COR-L47 (cell line): Measurements from ENCODE around the gene ZNF492.
"Not testable (repeated sequence)": the region's sequence is repeated elsewhere in the genome, so short reads cannot be mapped to it uniquely, and the experiment has no call there.

ENCODE experiments used
- DNase-seq: peaks from one replicate; lab custom pipeline; 2025; lab: John Stamatoyannopoulos, UW

ZNF492 gene

DNA sequence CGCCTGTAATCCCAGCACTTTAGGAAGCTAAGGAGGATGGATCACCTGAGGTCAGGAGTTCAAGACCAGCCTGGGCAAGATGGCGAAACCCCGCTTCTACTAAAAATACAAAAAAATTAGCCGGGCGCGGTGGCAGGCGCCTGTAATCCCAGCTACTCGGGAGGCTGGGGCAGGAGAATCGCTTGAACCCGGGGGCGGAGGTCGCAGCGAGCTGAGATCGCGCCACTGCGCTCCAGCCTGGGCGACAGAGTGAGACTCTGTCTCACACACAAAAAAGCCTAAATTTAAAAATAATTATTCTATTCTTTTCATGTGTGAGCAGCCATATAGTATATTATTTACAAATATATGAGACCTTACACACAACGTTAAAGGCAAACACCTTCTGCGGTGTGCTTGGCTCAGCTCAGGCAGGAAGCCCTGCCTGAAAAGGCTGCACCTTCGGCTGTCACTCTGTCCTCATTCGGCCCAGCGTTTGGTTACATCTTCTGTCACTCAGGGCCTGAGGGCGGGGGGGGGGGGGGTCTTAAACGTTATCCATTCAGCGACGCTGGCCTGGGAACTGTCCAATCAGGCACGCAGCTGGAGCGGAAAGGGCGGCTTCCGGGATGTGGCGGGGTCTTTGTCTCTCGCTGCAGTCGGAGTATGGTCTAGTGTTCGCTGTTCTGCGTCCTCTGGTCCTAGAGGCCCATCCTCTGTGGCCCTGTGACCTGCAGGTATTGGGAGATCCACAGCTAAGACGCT, at the start of gene ZNF492:
Gene ZNF492 (plus strand): TSS at position 619 of the 744 bp plus-strand sequence. CDS start 19,076 bp downstream, outside the sequence.
- not testable (repeated sequence) for DNase-seq

DNA sequence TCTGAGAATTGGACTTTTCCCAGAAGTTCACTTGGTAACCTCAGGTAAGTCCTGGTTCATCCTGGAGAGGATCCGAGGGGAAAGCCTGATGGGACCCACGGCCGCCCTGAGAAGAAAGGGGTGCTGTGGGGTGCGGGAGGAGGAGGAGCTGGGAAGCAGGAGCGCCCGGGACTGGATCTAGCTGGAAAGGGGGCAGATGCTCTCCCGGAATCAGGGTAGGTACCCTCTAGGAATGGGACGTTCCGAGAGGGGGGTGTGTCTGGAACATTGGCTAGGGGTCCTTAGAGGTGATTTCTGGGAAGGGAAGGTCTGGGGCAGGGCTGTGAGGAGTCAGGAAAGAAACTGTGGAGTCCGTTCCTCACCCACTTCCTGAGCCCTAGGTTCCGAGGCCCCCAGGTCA, 38.7 kb upstream of the ZNF492 start:
- DNase-seq = no peak

DNA sequence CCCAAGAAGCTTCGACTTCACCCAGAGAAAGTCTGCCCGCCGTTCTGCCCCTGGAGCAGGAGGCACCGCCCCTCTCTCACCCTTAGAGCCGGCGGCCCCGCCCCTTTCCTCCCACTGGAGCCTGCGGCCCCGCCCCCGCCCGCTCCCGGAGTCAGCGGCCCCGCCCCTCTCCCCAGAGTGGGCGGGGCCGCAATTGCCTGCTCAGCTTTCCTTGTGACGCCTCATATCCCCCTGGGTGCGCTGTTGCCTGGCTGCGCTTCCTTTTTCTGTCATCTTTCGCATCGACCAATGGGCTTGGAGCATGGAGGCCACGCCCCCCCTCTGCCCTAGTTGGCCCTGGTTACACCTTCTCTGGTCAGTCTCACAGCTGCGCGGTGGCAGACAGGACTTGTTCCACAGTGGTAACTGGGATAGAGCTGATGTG, 38.2 kb upstream of the ZNF492 start:
- no peak for DNase-seq

DNA sequence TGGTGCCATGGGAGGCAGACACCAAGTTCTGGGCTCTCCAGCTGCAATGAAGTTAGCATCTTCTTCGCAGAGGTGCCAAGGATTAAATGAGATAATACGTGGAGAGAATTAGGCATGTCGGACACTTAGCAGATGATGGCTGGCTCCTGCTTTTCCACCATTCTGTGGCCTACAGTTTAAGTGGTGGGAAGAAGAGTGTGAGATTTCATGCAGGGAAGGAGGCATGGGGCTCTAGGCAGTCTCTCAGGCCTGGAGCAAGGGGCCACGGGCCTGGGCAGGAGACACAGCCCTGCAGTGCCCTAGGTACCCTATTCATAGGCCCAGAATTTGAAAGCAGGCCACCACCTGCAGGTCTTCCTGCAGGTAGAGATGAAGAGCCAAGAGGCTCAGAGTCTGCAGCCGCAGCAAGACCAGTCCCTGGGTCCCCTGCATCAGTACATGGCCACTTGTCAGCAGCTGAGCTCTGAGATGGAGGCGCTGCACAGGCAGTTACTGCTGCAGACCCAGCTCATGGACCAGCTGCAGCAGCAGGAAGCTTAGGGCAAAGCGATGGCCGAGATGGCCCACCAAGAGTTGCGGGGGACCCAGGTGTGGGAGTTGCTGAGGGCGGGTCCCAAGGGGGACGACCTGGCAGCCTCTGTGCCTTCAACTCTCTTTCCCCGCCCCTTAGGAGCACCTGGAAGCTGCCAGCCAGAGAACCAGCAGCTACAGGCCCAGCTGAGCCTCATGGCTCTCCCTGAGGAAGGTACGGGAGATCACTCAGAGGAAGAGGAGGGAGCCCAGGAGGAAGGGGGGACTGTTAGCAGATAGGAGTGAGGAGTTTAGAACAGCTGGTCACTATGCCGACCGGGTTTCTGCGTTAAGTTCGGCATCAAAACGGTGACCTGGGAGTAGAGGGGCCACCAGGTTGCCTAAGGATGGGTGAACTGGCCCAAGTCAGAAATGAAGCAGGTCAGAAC, 33.2 kb upstream of the ZNF492 start:
- no peak for DNase-seq

DNA sequence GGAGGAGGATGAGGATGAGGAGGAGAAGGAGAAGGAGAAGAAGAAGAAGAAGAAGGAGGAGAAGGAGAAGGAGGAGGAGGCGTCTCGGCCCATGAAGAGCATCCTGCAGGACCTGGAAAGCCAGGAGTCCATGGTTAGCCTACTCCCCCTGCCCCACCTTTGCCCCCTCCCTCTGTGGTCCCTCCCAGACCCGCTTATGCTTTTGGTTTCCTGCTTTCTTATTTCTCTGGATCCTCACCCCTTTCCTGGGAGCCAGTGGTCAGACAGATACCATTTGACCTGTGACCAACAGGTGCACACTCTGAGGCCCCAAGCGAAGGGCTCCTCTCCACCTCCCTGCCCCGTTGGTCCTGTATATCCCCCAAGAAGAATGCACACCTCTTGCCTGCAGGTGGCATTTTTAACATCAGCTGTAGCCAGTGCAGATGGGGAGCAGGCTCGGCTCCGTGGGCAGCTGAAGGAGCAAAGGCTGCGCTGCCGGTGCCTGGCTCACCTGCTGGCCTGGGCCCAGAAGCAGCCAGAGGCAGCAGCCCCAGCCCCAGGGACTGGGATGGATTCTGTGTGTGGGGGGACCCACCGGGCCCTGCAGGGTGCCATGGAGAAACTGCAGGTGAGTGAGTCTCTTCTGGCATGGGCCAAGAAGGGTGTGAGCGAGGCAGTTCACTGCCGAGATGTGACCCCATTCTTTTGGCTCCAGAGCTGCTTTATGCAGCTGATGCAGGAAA, 32.1 kb upstream of the ZNF492 start:
- no peak for DNase-seq

DNA sequence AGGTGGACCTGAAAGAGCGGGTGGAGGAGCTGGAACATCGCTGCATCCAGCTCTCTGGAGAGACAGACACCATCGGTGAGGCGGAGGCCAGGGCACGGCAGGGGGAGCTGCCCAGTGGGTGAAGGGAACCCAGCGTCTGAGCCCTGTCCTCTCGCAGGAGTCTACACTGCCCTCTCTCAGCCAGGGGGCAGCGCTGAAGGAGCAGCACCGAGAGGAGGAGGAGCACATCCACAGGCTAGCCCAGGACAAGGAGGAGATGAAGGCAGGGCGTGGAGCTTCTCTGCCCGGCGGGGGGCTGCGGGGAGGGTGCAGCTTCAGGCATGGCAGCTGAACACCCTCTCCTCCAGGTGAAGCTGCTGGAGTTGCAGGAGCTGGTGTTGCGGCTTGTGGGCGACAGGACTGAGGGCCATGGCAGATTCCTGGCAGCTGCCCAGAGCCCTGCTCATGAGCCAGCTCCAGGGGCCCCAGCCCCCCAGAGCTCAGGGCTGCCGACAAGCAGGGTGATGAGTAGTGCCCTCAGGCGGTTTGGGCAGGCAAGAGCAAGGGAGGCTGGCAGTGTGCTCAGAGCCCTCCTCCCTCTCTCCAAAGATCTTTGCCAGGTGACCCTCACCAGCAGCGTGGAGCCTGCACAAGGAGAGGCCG, 31.4 kb upstream of the ZNF492 start:
- no peak for DNase-seq

DNA sequence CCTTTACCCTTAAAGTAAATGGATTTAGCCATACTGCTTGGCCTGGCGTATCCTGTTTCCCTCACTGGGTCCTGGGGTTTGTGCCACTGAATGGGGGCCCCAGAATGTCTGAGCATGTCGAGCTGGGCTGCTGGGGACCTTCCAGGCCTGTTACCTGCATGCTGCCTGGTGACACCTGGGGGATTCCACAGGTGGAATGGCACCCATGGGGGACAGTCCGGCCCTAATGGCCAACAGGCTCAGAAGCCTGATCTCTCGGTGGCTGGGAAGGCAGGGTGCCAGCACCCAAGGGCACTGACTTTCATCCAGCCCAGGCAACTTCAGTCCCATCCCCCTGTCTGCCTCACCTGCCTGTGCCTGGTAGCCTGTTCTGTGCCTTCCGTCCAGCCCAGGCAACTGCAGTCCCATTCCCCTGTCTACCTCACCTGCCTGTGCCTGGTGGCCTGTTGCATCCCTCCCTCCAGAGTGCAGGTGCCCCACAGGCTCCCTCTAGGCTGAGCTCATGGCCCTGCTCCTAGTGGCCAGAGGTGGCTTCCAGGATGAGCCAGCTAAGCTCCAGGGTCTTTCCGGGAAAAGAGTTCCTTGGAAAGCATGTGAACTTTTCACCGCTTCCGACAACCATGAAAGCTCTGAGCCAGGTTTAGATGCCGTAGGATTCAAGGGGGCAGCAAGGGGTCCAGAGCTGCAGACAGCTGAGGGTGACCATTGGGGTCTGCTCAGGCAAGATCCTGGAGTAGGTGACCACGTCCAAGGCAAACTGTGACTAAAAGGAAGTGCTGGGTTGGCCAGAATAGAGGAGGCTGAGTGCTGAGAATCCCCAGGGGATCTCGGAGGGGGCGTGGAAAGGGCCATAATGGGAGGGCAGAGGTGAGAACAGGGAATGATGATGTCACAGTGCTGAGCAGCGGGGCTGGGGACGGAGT, 30.3 kb upstream of the ZNF492 start:
- no peak for DNase-seq

DNA sequence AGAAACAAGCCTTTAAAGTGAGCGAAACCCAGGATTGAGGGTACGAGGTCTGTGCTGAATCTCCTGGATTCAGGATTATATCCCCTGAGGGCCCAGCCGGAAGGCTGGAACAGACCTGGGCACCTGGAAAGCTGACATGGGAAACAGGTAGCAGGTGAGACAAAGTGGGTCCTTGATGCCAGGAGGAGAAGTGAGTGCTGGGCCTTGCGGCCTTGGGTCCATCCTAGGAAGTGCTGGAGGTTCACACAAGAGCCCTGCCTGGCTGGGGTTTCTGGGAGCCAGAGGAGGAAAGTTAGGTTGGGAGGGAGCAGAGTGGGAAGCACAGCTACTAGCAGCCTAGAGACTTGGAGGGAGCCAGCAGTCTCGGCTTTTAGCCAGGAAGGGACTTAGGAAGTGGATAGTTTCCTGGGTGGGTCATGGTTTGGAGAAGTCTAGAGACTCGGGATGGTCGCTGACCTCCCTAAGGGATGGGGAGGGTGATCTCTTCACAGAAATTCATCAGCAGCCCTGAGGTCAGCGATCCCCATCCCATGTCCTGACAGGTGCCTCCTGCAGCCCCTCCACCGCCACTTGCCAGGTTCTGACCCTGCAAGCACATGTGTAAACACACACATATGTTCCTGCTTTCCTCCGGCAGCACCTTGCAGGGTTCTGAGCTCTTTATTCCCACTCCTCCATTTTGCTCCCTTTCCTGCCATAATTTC, 29.4 kb upstream of the ZNF492 start:
- DNase-seq = no peak

DNA sequence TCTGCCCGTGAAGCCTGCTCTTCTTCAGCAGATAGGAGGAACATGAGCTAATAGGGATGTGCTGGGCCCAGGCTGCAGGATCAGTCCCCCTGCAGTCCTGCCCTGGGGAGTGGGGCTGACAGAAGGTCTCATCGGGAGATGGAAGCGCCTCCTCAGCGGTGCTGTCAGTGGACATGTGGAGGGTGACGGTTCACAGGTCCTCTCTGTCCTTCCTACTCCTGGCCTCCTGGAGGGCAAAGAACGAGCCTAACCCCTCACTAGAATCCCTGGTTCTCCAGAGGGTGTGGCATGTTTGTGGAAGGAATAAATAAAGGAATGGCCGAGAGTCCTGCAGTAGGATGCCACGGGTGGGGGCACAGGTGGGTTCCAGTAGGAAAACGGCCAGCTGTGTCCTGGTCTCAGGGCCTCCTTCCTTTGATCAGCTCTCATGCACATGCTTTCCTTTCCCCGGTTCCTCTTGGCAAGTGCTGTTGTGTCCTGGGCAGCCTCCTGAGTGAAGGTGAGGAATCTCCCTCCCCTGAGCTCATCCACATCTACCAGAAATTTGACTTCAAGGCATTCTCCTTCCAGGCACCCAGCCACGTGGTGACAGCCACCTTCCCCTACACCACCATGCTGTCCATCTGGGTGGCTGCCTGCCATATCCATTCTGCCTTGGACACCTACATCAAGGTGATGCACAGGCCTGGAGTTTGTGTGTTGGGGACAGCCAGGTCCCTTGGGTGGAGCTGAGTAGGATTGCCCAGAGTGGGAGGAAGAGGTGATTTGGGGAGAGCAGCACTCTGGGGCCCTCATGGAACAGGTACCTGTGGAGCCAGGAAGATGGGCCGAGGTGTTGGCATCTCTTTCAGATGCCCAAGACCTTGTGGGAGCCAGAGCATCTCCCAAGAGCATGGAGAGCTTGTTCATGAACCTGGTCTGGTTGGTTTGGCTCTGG, 28.6 kb upstream of the ZNF492 start:
- no peak for DNase-seq

DNA sequence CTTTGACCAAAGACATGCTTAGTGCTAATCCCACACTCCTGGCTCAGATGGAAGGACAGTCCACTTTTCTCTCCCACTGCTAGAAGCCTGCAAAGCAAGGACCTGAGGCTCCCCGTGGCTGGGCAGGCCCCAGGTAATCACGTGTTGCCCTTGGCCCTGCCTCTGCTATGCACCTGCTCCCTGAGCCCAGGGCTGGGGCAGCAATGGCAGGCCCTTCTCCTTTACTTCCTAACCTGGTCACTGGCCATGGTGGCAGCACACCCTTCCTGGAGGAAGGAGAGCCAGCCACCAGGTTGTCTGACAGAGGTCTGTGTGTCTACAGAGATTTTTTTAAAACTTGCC, 27.9 kb upstream of the ZNF492 start:
- DNase-seq = no peak

DNA sequence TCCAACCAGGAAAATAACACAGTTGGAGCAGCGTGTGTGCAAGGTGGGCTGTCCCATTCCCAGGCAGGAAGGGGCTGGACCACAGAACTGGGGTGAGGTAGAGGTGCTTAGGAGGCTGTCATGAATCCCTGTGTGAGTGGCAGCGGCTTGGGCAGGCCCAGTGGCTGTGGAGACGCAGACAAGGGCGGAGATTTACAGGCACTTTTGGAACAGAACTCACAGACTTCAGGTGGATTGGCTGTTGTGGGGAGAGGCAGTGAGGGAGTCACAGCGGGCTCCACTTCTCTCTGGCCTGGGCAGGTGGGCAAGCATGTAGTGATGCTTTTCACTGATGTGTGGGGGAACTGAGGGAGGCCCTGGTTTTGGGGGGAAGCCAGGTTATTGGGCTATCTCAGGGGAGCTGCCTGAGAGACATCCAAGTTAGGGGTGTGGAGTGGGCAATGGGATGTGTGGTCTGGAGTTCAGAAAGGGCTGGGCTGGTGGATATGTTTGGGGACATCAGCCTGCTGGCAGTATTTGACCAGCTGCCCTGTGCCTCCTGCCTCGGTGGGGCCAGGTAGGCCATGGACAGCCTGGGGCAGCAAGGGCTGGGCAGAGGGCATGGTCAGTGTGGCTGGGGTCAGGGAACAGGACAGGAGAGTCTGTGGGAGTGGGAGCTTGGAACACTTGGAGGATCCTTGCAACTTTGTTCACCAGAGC, 27.0 kb upstream of the ZNF492 start:
- DNase-seq = no peak

DNA sequence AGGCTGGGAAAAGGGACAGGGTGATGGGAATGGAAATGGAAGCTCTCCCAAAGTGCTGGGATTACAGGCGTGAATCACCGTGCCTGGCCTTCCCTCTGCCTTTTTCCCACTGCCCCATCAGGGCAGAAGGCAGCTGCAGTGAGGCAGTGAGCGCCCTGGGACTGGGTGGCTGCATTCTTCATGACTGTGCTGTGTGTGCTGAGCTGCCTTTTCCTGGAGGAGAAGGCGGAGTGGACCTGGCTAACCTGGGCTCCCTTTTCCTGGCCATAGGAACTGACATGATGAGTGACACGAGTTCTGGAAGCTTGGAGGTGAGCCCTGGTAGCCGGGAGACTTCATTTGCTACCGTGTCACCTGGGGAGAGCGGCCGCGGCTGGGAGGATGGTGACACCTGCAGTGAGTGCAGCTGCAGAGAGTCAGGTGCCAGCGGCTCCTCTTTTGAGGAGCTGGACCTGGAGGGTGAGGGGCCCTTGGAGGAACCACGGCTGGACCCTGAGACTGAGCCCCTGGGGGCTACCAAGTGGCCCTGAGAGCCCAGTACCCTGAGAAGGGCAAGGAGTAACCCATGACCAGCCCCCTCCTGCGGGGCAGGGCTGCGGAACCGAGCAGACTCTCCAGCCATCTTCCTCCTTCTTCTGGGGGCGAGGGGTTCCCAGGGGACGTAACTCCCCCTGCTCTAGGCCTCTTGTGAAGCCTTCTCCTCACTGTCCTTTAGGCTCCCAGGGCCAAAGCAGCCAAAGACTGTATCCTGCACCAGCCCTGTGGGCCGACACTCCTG, 26.3 kb upstream of the ZNF492 start:
- DNase-seq = no peak

DNA sequence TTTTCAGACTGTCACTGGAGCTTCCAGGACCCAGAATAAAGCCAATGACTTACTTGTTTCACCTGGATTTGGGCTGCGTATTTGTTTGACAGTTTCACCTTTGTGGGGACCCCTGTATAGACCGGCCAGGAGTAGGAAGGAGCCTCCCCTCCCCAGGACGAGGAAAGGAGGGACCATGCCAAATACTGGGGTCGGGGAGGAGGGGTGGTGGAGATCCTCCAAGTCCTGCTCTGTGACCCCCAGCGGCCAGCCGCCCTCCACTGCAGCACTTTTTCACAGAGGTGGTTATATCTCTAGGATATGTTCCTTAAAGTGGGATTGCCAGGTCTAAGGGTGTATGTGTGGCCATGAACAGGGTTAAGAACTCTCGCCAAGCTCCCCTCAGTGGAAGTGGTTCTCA, 25.7 kb upstream of the ZNF492 start:
- no peak for DNase-seq

DNA sequence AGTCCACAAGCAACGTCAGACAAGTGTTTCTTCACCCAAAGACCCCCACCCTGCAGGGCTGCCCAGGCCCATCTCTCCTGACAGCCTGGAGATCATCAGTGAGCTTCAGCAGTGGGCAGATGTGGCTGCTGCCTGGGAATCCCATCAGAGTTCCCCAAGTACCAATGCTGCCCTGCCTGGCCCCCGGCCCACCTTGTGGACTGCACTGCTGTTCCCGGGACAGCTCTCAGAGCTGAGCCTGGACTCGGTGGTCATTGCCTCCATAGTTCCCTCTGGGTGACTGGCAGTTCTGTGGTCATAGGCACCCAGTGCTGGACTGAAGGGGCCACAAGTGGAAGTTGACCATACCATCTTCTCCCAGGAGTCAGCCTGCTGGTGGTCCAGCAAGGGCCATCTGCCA, 24.5 kb upstream of the ZNF492 start:
- DNase-seq = no peak

DNA sequence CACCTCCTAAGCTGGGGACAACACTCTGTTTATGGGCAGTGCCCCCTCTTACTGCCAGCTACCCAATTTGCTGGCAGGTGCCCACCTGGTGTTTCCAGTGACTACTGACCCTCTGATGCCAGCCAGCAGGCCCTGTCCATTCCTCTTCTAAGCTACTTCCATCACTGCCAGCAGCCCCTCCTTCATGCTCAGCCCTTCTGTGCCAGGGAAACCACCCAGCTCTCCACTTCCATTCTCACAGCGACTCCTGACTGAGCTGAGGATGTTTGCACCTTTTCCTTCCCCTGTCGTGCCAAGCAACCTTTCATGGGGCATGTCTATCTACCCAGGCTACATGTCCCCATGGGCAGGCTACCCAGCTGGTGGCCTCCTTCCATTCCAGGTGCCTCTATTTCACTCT, 24.0 kb upstream of the ZNF492 start:
- DNase-seq = no peak

DNA sequence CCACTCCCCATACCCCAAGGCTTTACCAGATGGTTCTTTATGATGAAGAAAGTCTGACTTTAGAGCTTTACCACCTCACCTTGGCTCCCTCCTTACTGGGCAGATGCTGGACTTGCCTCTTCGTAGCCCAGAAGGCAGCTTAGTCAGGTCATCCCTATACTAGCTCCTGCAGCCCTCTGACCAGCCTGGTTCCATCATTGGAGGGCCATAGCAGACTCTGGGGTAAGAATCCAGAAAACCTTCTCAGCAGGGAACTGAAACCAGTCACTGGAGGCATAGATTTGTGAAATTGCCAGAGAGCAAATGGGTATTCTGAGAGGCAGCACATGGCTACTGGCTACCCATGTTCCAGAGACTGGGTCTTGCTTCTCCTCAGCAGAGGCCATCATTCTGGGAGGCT, 21.8 kb upstream of the ZNF492 start:
- no peak for DNase-seq

DNA sequence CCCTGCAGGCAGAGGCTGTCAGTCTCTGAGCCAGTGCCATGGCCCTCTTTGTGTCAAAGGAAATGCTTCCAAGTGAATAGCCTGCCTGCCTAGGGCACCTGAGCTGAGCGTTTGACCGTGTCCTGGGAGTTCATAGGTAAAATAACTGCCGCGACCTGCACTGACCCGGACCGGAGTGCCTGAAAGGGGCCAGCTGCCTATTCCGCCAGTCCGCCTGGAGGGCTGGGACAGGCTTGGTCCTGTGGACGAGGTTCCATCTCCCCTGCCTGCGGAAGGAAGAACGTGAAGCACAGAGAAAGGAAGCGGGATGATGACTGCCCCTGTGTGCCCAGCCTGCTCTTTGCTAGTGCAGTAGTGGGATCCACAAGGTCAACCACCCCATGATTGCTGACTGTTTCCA, 17.5 kb upstream of the ZNF492 start:
- DNase-seq = no peak

DNA sequence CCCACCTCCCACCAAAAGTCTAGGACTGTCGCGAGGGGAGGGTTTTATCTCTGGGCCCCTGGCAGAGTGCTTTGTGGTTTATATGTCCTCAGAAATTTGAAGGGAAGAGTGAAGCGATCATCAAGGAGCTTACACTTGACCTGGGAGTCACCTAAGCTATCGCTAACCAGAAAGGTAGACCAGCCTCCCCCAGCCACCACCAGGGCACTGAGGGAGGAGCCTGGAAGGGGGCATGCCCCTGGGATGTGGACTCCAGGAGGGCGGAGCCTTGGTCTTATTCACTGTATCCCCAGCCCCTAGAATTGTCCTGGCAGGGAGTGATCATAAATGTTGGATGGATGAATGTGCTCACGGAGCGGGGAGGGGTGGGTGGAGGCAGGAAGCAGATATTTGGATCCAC, 16.9 kb upstream of the ZNF492 start:
- DNase-seq = not testable (repeated sequence)
